NCI-H82 treated with DMSO at 0.1 percent for 48 hours (cell line): ENCODE data around the gene VEPH1.

Source experiments
- DNase-seq: peaks from one replicate; lab custom pipeline; 2025; ENCODE audit not compliant: unreplicated experiment; lab: John Stamatoyannopoulos, UW

Gene VEPH1

DNA sequence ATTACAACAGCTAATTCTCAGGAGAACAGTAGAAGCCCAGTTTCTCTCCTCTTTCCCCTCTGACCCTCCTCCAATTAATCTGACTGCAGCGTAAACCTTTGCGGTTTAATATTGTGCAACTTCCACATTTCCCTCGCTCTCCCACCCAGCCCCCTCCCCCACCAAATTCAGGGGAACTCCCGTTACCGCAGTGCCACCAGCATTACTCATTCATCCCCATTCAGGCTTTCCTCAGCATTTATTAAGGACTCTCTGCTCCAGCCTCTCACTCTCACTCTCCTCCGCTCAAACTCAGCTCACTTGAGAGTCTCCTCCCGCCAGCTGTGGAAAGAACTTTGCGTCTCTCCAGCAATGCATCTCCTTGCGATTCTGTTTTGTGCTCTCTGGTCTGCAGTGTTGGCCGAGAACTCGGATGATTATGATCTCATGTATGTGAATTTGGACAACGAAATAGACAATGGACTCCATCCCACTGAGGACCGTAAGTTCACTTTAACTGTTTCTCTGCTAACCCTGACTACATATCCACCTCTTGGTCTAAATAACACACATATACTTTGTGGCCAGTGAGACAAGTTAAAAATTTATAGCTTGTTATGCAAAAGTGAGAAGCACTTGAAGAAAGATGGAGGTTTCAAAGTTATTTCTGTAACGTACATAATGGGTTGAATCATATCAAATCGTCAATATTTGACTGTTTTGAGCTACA is 66.5 kb downstream of the VEPH1 start, which contains the start of gene PTX3:
PTX3 (plus strand) TSS at position 268 of the 709 bp plus-strand sequence; CDS start at position 352, 84 bp downstream.
- DNase-seq = no peak

DNA sequence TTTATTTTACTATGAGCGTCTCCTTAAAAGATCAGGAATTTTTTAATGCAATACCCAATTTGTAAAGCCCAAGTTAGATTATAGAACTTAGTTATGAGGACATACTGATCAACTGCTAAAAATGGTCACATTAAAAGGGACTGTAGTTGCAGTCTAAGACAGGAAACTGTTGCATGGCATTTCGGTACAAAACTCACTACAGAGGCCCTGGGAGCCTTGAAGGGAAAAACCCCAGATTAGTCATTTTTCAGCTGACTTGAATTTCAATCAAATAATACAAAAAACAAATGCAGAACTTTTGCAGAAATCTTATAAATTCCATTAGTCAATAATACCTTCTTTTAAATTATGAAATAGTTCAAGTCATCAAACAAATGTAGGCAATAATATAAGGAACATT is 73.5 kb downstream of the VEPH1 start:
- DNase-seq = no peak

DNA sequence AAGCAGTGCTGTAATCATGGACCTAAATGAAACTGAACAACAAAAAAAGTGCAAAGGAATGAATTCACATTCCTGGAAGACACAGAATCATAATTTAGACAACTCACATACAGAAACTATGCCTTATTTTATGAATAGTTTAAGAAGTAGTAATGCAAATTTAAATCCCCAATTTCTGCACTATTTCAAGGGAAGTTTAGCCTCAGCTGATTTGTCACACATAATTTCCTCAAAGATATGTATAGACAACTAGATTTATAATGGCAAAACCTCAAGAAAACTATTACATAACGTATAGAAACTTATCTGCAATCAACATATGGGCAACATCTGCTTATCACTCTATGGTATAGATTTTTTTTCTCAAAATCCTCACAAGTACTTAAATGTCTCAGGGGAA is 74.4 kb downstream of the VEPH1 start:
- no peak for DNase-seq

- DNase-seq = peak; percentile 53
Measured at GRCh38 chr3:157427901-157428300, 75.3 kb downstream of the VEPH1 start.

DNA sequence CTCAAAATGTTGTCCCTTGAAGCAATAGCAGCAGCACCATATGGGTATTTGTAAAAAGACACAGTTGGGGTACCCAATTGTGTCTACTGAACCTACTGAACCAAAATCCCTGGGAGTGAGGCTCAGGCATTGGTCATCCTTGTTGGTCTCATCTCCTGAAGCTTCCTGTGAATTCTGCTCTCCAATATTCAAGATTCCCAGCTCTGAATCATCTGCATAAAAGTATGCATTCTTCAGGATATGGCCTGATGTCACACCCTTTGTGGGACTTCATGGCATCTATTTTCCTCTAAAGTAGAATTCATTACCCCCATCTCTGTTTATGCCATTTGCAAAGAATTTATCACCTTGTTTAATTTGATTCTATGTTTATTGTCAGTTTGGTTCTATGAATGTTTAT is 79.9 kb downstream of the VEPH1 start:
- no peak for DNase-seq

DNA sequence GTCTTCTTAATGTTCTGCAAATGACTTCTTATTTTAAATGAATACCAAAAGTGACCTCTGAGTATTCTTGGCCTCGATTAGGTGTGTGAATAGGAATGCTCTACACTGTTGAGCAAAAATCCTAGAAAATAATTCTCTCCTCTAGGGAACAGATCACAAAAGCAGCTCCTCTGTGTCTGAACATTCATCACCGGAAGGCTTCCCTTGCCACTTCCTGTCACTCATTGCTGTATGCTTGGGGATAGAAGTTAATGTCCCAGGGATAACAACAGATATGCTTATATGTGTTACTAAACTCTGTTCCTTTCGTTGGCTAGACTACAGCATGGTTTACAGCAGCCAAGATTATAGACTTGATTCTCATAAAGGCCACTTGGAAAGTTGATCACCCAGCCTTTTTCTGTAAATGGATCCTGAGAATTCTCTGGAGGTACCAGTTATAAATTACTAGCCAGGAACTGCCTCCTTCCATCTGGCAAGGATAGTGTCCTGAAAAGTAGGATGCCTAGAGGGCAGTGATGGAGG is 82.5 kb downstream of the VEPH1 start:
- DNase-seq = no peak

GRCh38 chr3:157418104-157418503 is 85.1 kb downstream of the VEPH1 start:
- no peak for DNase-seq

- DNase-seq = no peak
Measured at GRCh38 chr3:157417247-157417646, 86.0 kb downstream of the VEPH1 start.

DNA sequence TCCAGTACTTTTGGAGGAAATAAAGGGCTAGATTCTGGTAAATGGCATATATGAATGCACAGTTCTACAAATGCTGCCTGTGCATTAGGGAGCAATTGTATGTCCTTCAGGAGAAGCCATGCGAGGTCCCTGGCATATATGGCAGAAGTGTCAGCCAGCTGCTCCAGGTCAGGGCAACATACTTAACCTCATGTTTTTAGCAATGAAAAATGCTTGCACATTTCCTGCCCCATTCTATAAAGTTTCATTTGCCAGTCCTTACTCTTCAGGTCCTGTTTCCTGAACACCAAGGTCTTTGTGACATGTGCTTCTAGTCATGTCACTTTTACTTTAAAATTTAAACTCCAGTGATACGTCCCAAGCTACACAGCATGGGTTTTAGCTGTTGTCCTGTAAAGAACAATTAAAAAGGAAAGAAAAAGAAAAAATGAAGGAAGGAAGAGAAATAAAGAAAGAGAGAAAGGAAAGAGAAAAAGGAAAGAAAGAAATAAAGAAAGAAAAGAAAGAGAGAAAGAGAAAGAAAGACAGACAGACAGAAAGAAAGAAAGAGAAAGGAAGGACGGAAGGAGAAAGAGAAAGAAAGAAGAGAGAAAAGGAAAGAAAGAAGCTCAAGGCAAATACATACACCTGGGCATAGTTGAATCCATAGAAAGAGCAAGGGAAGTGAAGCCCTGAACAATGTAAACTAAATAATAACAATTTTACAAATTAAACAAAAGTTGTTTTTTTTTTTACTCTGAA is 86.7 kb downstream of the VEPH1 start:
- DNase-seq = no peak

DNA sequence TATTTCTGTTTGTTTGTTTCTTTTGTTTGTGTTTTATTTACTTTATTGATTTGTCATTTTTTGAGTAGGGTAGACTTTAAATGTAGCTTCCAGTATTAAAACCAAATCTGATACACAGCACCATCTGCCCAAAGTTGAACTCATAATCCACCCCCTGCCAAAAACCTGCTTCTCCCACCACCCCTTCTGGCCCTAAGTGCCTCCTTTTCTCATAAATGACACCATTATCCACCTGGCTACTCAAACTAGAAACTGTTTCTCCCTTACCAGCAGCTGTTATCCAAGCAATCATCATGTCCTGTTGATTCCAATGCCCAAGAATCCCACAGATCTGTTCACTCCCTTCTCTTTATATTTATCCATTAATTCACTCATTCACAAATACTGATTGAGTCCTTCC is 88.4 kb downstream of the VEPH1 start:
- peak; percentile 42 for DNase-seq

DNA sequence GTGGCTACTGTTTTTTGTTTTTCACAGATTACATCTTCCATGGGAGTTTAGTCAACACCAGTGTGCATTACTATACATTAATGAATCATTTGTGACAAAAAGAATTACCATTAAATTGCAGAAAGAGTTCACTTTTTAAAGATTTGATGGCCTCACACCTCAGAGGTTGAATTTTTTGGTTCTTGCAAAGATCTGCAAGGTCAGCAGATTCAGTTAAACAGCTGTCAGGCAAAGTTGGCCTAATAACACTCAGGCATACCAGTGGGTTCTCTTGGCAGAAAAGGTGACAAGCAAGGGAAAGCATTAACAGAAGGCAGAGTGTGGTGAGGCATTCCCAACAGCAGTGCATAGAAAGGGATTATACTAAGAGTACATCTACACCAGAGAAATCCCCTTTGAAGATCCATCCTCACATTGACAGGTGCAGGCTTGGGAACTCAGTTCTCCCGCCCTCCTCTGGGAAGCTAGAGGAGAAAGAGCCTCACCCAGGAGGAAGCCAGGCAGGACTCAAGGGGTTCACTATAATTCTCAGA is 90.8 kb downstream of the VEPH1 start:
- DNase-seq = peak; percentile 64

GRCh38 chr3:157410945-157411344 is 92.3 kb downstream of the VEPH1 start:
- DNase-seq = no peak

GRCh38 chr3:157409516-157409915 is 93.7 kb downstream of the VEPH1 start:
- DNase-seq = no peak

DNA sequence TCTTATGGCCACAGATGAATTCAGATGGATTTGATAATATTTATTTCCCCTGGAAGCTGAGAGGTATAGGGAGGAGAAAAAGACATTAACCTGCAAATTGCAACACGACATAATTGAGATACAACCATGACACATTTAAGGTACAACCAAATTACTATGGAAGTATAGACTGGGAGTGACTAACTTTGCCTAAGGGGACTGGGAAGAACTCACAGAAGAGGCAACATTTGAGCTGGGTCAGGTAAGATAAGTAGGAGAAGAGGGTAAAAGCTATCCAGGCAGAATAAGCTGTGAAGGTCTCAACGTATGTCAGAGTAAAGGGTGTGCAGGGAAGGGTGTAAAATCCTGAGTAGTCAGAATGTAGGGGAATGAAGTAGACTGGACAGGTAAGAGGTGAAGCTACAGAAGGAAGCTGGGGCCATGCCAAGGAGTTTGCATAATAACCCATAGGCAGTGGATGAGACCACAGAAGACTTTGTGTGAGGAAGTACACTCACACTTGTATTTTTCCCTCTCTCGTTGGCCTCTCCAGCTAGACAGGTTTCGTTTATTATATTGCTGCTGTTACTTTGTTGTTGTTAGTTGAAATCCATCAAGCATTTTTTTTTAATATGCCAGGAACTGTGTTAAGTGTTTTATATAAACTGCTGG is 94.6 kb downstream of the VEPH1 start:
- no peak for DNase-seq

DNA sequence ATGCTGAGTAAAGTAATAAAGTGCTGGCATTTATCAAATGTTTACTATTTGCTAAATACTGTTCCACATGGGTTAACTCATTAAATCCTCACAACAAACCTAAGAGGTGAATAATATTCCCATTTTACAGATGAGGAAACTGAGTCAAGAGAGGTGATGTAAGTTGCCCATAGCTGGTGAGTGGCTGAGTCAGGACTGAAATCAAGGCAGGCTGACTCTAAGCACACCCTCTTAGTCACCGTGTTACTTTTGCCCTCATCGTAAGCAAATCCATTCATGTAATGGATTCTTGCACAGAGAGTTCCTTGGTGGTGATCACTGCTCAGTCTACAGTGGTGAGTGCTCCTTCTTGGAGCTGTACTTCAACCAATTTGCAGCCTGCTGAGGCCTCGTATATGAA is 95.4 kb downstream of the VEPH1 start:
- DNase-seq = no peak

DNA sequence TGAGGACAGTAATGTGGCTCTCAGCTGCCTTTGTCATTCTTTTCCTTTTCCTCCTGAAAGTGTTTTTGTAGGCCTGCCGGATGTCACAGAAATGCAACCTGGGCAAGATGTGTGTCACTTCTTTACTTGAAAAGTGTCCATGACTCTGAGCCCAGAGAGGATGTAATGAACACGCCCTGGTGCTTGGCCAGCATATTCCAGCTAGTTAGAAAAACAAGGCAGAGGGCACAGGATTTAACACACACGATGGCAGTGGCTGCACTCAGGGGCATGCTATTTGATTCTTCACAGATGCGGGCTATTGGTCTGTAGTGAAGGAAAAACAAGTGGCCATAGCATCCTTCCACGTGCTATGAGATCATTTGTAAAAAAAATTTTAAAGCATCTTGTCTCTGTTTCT is 96.8 kb downstream of the VEPH1 start:
- no peak for DNase-seq

- no peak for DNase-seq
Measured at GRCh38 chr3:157405457-157405856, 97.8 kb downstream of the VEPH1 start.

DNA sequence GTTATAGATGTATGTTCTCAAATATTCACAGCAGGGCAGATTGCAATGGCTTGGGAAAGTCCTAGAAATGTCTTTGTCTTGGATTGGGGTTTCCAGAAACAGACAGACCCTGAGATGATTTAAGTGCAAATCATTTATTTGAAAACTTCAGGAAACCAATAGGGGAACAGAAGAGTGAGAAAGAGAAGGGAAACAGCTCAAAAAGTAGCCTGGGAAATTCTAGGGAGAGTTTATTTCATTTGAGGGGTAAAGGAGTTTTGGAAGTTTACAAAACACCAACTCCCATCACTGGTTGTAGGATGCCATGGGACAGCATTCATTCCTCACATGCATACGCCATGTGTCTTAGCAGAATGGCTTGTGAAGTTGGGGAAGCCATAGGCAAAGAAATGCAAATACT is 98.8 kb downstream of the VEPH1 start:
- DNase-seq = no peak

GRCh38 chr3:157398598-157398997 is 104.6 kb downstream of the VEPH1 start:
- DNase-seq = no peak

GRCh38 chr3:157394411-157394810 is 108.8 kb downstream of the VEPH1 start:
- no peak for DNase-seq

DNA sequence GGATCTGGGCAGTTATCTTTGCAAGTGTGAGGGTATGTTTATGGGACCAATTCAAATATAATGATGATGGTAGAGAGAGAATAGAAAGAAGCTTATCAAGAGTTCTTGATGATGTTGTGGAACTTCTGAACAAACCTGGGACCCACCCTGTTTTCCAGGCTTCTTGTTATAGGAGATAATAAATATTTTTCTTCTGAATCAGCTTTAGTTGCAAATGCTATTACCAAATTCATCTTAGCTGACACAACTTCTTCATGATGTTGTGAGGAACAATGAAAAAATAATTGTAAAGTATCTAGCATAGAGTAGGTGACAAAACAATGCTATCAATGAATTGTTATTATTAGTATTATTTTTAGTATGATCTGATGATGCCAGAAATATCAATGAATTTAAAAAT is 110.1 kb downstream of the VEPH1 start:
- no peak for DNase-seq

DNA sequence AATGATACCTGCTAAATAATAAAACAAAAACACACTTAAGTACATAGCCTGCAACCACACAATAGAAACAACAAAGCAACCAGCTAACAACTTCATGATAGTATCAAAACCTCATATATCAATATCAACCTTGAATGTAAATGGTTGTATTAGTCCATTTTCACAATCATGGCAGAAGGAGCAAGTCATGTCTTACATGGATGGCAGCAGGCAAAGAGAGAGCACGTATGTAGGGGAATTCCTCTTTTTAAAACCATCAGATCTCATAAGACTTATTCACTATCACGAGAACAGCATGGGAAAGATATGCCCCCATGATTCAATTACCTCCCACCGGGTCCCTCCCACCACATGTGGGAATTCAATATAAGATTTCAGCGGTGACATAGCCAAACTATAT is 111.1 kb downstream of the VEPH1 start:
- DNase-seq = no peak
